T-helper 17 cell (primary cell): ENCODE results near the gene PGR. TPM values are rescaled to one million over a fixed set of nuclear protein-coding genes. Genes with fewer than 3 reads are reported as not detected.
"Not testable (repeated sequence)": the region's sequence is repeated elsewhere in the genome, so short reads cannot be mapped to it uniquely, and the experiment has no call there.

Source experiments
- ATAC-seq: fragments of 150-1000 bp; cut with Tn5 transposase; 2 replicates; pipeline ENCODE4 v1.10.0; 2021; ENCODE audit warnings: mild to moderate bottlenecking, moderate library complexity
- DNase-seq, 3 donors: peaks; one replicate each; pipeline versions ENCODE4 v3.0.0 to v3.0.0-alpha.2; 2020 to 2021
- H3K9me3 ChIP-seq: one replicate; pipeline ENCODE4 v1.7.0; 2013; ENCODE audit warnings: low read length, mild to moderate bottlenecking; ENCODE audit not compliant: control insufficient read depth, poor library complexity, severe bottlenecking
- H3K27ac Mint-ChIP-seq: one replicate; pipeline ENCODE4 v1.8.0; 2022; ENCODE audit warnings: mild to moderate bottlenecking, moderate library complexity, mixed read lengths
- H3K27me3 Mint-ChIP-seq: one replicate; pipeline ENCODE4 v1.8.0; 2022; ENCODE audit warnings: mixed read lengths
- H3K36me3 Mint-ChIP-seq: one replicate; pipeline ENCODE4 v1.8.0; 2022; ENCODE audit warnings: low read depth, mixed read lengths
- H3K4me1 Mint-ChIP-seq: one replicate; pipeline ENCODE4 v1.8.0; 2022; ENCODE audit warnings: mild to moderate bottlenecking, mixed read lengths
- H3K4me3 Mint-ChIP-seq: one replicate; pipeline ENCODE4 v1.8.0; 2022; ENCODE audit warnings: mild to moderate bottlenecking, moderate library complexity, mixed read lengths
- total RNA-seq, 4 donors: library from RNA in 2 of 4; stranded (reverse) in 2 of 4; gene quantifications; one replicate each; pipeline ENCODE4 v1.2.3 and lab custom pipeline; 2022 to 2026

PGR gene
- total RNA-seq, 2 donors from 2014 or later, result not detected

GRCh38 chr11:101014600-101015285 lies 114.9 kb downstream of the PGR start:
- Mint-ChIP-seq H3K27ac (no peak overlapping the region), H3K27me3 (no peaks in the 10 kb centered on the region), H3K4me1 (no peaks in the 10 kb centered on the region), H3K4me3 (no peak overlapping the region), H3K36me3 (no peaks in the 10 kb centered on the region)
- no peaks in the 10 kb centered on the region for H3K9me3 ChIP-seq
- no peak for DNase-seq
- ATAC-seq, result no peak

- not testable (repeated sequence) for ATAC-seq, H3K27ac Mint-ChIP-seq, H3K36me3 Mint-ChIP-seq, H3K4me1 Mint-ChIP-seq, H3K4me3 Mint-ChIP-seq, H3K27me3 Mint-ChIP-seq, DNase-seq, H3K9me3 ChIP-seq
Observed at GRCh38 chr11:101013702-101014101, 115.9 kb downstream of the PGR start.

GRCh38 chr11:101011881-101012280 lies 117.7 kb downstream of the PGR start:
- Mint-ChIP-seq H3K27ac (no peak overlapping the region), H3K27me3 (no peaks in the 10 kb centered on the region), H3K4me3 (no peak overlapping the region), H3K4me1 (no peaks in the 10 kb centered on the region), H3K36me3 (no peaks in the 10 kb centered on the region)
- ATAC-seq, result no peak
- no peaks in the 10 kb centered on the region for H3K9me3 ChIP-seq
- DNase-seq, result no peak

- Mint-ChIP-seq H3K4me3 (no peak overlapping the region), H3K27me3 (no peaks in the 10 kb centered on the region), H3K4me1 (no peaks in the 10 kb centered on the region), H3K27ac (no peak overlapping the region), H3K36me3 (no peaks in the 10 kb centered on the region)
- ATAC-seq, result no peak
- no peaks in the 10 kb centered on the region for H3K9me3 ChIP-seq
- DNase-seq, result no peak
Observed at GRCh38 chr11:101010899-101011298, 118.7 kb downstream of the PGR start.

GRCh38 chr11:101009690-101010055 lies 119.9 kb downstream of the PGR start:
- H3K36me3 Mint-ChIP-seq, result no peaks in the 10 kb centered on the region
- no peak for DNase-seq
- no peak overlapping the region for H3K4me3 Mint-ChIP-seq
- H3K9me3 ChIP-seq, result no peaks in the 10 kb centered on the region
- no peaks in the 10 kb centered on the region for H3K27me3 Mint-ChIP-seq
- no peaks in the 10 kb centered on the region for H3K4me1 Mint-ChIP-seq
- no peak overlapping the region for H3K27ac Mint-ChIP-seq
- ATAC-seq, result no peak

- no peak overlapping the region for H3K4me3 Mint-ChIP-seq
- DNase-seq (no peak), ATAC-seq (no peak)
- H3K36me3 Mint-ChIP-seq, result no peaks in the 10 kb centered on the region
- H3K9me3 ChIP-seq, result no peaks in the 10 kb centered on the region
- no peaks in the 10 kb centered on the region for H3K27me3 Mint-ChIP-seq
- H3K4me1 Mint-ChIP-seq, result no peaks in the 10 kb centered on the region
- no peak overlapping the region for H3K27ac Mint-ChIP-seq
Observed at GRCh38 chr11:101008961-101009689, 120.5 kb downstream of the PGR start.

GRCh38 chr11:101003468-101003867 lies 126.1 kb downstream of the PGR start:
- Mint-ChIP-seq H3K27me3 (no peaks in the 10 kb centered on the region), H3K4me3 (no peak overlapping the region), H3K27ac (no peak overlapping the region), H3K36me3 (no peaks in the 10 kb centered on the region), H3K4me1 (no peaks in the 10 kb centered on the region)
- DNase-seq (no peak), ATAC-seq (no peak)
- H3K9me3 ChIP-seq, result no peaks in the 10 kb centered on the region

GRCh38 chr11:100999756-101000155 lies 129.9 kb downstream of the PGR start:
- Mint-ChIP-seq H3K27me3 (no peaks in the 10 kb centered on the region), H3K4me3 (no peak overlapping the region), H3K27ac (no peak overlapping the region), H3K4me1 (no peaks in the 10 kb centered on the region), H3K36me3 (no peaks in the 10 kb centered on the region)
- no peak for DNase-seq
- no peak for ATAC-seq
- H3K9me3 ChIP-seq, result no peaks in the 10 kb centered on the region

- Mint-ChIP-seq H3K4me1 (no peaks in the 10 kb centered on the region), H3K36me3 (no peaks in the 10 kb centered on the region), H3K27me3 (no peaks in the 10 kb centered on the region), H3K27ac (no peak overlapping the region), H3K4me3 (no peak overlapping the region)
- no peak for ATAC-seq
- no peak for DNase-seq
- H3K9me3 ChIP-seq, result no peaks in the 10 kb centered on the region
Observed at GRCh38 chr11:100994966-100995365, 134.6 kb downstream of the PGR start.

GRCh38 chr11:100991541-100991940 lies 138.1 kb downstream of the PGR start:
- no peak for ATAC-seq
- H3K9me3 ChIP-seq, result no peaks in the 10 kb centered on the region
- no peaks in the 10 kb centered on the region for H3K4me1 Mint-ChIP-seq
- no peaks in the 10 kb centered on the region for H3K27me3 Mint-ChIP-seq
- H3K27ac Mint-ChIP-seq, result no peak overlapping the region
- H3K36me3 Mint-ChIP-seq, result no peaks in the 10 kb centered on the region
- H3K4me3 Mint-ChIP-seq, result no peak overlapping the region
- no peak for DNase-seq

GRCh38 chr11:100990931-100991330 lies 138.7 kb downstream of the PGR start:
- Mint-ChIP-seq H3K27ac (no peak overlapping the region), H3K4me1 (no peaks in the 10 kb centered on the region), H3K36me3 (no peaks in the 10 kb centered on the region), H3K27me3 (no peaks in the 10 kb centered on the region), H3K4me3 (no peak overlapping the region)
- no peak for ATAC-seq
- H3K9me3 ChIP-seq, result no peaks in the 10 kb centered on the region
- DNase-seq, result no peak

- ATAC-seq (no peak), DNase-seq (no peak)
- H3K9me3 ChIP-seq, result no peaks in the 10 kb centered on the region
- no peaks in the 10 kb centered on the region for H3K27me3 Mint-ChIP-seq
- H3K4me3 Mint-ChIP-seq, result no peak overlapping the region
- no peaks in the 10 kb centered on the region for H3K36me3 Mint-ChIP-seq
- H3K27ac Mint-ChIP-seq, result no peak overlapping the region
- no peaks in the 10 kb centered on the region for H3K4me1 Mint-ChIP-seq
Observed at GRCh38 chr11:100984668-100985067, 144.9 kb downstream of the PGR start.

GRCh38 chr11:100981196-100981824 lies 148.3 kb downstream of the PGR start:
- no peaks in the 10 kb centered on the region for H3K36me3 Mint-ChIP-seq

GRCh38 chr11:100980156-100980555 lies 149.5 kb downstream of the PGR start:
- Mint-ChIP-seq H3K4me3 (no peak overlapping the region), H3K27ac (no peak overlapping the region), H3K27me3 (no peaks in the 10 kb centered on the region), H3K36me3 (no peaks in the 10 kb centered on the region), H3K4me1 (no peaks in the 10 kb centered on the region)
- DNase-seq (no peak), ATAC-seq (no peak)
- H3K9me3 ChIP-seq, result no peaks in the 10 kb centered on the region

More at GRCh38 chr11:100981196-100981824, 148.3 kb downstream of the PGR start:
- ATAC-seq (no peak), DNase-seq (no peak)
- H3K9me3 ChIP-seq, result no peaks in the 10 kb centered on the region
- Mint-ChIP-seq H3K4me3 (no peak overlapping the region), H3K4me1 (no peaks in the 10 kb centered on the region), H3K27me3 (no peaks in the 10 kb centered on the region), H3K27ac (no peak overlapping the region)
